Left lobe of liver (tissue), 2 donors: Measurements from ENCODE around the gene CIDEC. TPM values are rescaled to one million over a fixed set of nuclear protein-coding genes. Genes with fewer than 3 reads are reported as not detected.
"Not testable (repeated sequence)": the region's sequence is repeated elsewhere in the genome, so short reads cannot be mapped to it uniquely, and the experiment has no call there.

Experiments
- ATAC-seq: fragments of 200-7000 bp; cut with Tn5 transposase; one replicate; pipeline ENCODE4 v1.9.1; 2020; ENCODE audit warnings: mild to moderate bottlenecking, moderate library complexity
- DNase-seq: peaks from one replicate; pipeline ENCODE4 v3.0.0-alpha.2; 2020; ENCODE audit warnings: low spot score
- total RNA-seq: library from RNA; stranded (reverse); gene quantifications from one replicate; pipeline ENCODE4 v1.2.1, GENCODE V29; 2021
- donor health status: DM: no; HTN: no; CAD: no; lungs with moderate emphysema.
- donor health status: DM: no; HTN: yes; CAD: no.

CIDEC gene
- total RNA-seq, 1 donor from 2014 or later = 0.83 TPM

DNA sequence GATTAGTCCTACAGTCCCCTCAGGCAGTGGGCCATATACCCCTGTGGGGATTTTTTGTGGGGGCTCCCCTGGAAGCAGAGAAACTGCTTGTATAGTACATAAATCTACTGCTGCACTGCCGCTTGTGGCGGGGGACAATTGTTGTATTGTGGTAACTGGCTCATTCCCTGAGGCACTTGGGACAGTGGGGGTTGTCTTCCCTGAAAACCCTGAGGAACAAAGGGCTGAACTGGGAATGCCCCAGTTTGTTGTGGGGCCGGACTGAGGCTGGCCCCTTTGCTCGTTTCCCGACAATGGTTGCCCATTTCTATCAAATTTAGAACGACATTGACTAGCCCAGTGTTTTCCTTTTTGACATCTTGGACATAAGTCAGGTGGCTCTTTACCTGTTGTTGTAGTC lies 28.7 kb downstream of the CIDEC start:
- ATAC-seq, DNase-seq: not testable (repeated sequence)

- not testable (repeated sequence) for ATAC-seq
These were observed 31.2 kb downstream of the CIDEC start for GRCh38 chr3:9848860-9849259.

GRCh38 chr3:9847870-9848269 lies 32.2 kb downstream of the CIDEC start:
- ATAC-seq, DNase-seq: not testable (repeated sequence)

More at GRCh38 chr3:9848860-9849259, 31.2 kb downstream of the CIDEC start:
- DNase-seq = not testable (repeated sequence)

GRCh38 chr3:9846931-9847488 lies 33.0 kb downstream of the CIDEC start:
- ATAC-seq (no peak), DNase-seq (no peak)

DNA sequence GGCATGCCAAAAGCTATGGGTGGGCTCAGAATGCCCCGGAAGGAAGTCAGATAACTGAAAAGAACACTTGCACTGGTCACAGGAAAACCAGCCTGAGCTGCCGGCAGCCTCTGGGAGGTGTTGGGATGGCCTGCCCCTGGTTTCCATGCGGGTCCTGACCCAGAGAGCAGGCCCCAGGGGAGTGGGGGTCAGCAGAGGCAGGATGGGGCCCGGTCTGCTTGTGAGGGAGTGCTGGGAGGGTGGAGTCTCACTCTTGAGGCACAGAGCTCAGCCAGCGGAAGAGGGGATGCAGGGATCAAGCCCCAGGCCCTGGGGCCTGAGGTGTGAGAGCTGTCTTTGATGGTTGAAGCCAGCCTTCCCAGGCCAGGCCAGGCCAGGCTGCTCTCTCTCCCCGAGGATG lies 33.8 kb downstream of the CIDEC start:
- no peak for ATAC-seq
- DNase-seq = no peak

- peak; percentile 99 for DNase-seq
- ATAC-seq = peak; percentile 99
These were observed 36.2 kb downstream of the CIDEC start, which contains the start of gene RPUSD3 for GRCh38 chr3:9843715-9844438. RPUSD3 (minus strand) TSS chr3:9844008; CDS start chr3:9843990, 18 bp downstream.

DNA sequence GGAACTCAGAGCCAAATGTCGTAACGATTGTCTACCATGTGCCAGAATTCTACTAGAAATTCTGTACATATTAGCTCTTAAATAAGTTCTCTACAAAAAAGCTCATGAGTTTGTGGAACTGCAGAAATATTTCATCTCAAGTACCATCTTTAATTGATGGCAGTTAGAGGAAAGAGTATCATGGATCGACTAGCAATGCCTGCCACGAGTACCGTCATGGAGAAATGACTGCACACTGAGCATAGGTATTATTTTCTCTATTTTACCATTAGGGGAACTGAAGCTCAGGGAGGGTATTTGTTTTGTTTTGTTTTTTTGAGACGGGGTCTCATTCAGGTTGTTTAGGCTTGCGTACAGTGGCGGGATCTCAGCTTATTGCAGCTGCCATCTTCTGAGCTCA lies 39.0 kb downstream of the CIDEC start:
- ATAC-seq = no peak

DNA sequence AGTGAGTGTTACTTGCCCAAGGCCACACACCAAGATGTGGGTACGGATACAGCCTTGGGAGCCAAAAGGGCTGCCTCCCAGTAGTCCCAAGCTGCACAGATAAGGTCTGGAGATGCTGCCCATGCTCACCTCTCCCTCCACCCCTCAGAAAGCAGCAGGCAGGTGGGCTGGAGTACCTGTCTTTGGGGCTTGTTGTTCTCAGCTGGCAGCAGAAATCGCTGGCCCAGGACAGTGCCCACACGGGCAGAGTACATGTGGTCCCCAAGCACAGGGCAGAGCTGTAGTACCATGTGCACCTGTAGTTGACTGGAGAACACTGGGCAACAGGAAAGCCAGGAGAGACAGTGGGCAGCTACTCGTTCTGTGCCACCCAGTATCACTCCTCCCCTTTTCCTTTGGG lies 41.2 kb downstream of the CIDEC start:
- ATAC-seq (no peak), DNase-seq (no peak)

More for the DNA sequence above, 39.0 kb downstream of the CIDEC start:
- DNase-seq = no peak

GRCh38 chr3:9837701-9838582 lies 42.1 kb downstream of the CIDEC start:
- ATAC-seq = no peak
- no peak for DNase-seq

DNA sequence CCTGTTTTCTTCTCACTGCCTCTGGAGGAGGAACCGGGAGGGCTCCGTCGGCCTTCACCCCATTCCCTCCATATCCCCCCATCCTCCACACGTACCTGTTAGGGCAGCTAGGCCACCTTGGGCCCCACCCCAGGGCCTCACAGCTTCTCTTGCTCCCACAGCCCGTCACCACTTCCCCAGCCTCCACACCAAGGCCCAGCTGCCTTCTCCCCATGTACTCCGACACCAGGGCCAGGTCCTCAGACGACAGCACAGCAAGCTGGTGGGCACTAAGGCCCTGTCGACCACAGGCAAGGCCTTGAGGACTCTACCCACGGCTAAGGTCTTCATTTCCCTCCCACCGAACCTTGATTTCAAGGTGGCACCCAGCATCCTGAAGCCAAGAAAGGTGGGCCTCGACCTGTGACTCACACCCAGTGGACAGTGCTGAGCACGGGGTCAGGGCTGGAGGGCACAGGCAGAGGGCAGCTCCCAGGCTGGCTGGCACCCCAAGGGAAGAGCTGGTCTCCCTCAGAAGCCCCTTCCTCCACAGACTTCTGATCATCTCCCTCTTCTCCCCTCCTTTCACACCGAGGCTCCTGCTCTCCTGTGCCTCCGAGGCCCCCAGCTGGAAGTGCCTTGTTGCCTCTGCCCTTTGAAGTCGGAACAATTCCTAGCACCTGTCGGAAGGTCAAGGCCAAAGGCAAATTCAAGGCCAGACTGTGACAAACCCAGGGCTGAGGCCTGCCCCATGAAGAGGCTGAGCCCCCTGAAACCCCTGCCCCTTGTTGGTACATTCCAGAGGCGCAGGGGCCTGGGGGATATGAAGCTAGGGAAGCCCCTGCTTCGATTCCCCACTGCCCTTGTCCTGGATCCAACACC lies 45.3 kb downstream of the CIDEC start:
- DNase-seq (no peak), ATAC-seq (no peak)

GRCh38 chr3:9833078-9833477 lies 47.0 kb downstream of the CIDEC start:
- DNase-seq (no peak), ATAC-seq (no peak)

- ATAC-seq = no peak
- DNase-seq = no peak
These were observed 48.8 kb downstream of the CIDEC start for GRCh38 chr3:9831253-9831652.

DNA sequence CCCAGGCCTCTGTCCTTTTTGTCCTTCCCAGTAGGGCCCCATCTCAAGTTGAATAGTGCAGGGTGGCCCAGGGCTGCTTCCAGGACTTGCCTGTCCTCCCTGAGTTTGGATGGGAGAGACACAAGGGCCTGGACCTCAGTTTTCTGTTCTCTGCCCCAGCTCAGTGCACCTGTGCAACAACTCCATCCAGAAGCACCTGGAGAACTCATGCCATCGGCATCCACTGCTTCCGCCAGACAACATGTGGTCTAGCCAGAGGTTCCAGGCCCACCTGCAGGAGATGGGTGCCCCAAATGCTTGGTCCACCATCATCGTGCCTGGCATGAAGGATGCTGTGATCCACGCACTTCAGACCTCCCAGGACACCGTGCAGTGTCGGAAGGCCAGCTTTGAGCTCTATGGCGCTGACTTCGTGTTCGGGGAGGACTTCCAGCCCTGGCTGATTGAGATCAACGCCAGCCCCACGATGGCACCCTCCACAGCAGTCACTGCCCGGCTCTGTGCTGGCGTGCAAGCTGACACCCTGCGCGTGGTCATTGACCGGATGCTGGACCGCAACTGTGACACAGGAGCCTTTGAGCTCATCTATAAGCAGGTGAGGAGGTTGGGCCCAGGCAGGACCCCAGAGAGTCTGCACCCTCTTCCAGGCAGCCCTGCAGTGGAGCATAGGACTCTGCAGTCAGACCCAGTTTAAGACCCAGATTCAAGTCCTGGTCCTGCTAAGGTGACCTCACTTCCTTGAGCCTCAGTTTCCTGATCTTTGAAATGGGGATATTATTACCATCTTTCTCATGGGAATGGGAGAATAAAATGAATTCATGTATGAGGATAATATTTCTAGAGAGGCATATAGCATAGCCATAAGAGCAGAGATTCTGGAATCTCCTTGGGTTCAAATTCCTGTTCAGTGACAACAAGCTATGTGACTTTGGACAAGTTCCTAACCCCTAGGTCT lies 51.0 kb downstream of the CIDEC start:
- ATAC-seq (no peak), DNase-seq (no peak)

DNA sequence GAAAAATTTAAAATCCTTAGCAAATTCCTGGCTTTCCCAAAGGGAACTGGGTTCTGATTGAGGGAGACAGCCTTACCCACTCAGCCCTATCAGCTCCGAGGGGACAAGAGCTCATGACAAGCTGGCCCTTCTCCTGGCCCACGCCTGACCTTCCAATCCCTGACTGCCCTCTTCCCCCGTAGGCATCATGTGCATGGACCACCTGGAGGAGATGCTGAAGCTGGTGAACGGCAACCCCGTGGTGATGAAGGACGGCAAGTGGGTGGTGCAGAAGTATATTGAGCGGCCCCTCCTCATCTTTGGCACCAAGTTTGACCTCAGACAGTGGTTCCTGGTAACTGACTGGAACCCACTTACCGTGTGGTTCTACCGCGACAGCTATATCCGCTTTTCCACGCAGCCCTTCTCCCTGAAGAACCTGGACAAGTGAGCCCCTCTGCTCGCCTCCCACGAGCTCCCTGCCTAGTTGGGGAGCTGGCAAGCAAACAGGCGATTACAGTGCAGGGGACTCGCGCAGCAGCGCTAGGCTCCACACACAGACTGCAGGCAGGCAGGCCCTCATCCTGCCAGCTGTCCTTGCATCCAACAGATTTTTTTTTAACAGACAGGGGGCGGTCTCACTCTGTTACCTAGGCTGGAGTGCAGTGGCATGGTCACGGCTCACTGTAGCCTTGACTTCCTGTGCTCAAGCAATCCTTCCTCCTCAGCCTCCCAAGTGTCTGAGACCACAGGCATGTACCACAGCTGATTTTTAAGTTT lies 53.1 kb downstream of the CIDEC start:
- DNase-seq = no peak

DNA sequence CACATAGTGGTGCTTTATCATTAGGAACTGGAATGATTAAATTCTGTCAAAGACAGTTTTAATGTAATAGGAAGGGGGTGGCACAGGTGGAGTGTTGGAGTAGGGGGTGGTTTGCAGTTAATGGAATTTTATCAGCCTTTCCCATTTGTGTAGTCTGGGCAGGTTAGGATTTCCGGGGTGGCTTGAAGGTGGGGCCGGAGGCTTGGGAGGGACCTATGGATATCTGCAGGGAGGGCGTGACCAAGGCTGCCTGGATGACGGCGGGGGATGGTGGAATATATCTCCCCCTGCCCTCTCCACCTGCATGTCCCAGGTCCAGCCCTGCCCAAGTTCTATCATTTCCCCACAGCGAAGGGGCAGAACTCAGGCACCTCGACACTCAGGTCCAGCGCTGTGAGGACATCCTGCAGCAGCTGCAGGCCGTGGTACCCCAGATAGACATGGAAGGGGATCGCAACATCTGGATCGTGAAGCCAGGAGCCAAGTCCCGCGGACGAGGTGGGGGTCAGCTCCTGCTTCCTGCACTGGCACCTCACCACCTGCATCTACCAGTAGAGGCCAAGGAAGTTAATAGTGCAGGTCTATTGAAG lies 54.5 kb downstream of the CIDEC start:
- no peak for ATAC-seq

More for the DNA sequence above, 53.1 kb downstream of the CIDEC start:
- peak; percentile 62 for ATAC-seq

GRCh38 chr3:9820946-9821345 lies 59.1 kb downstream of the CIDEC start:
- DNase-seq = no peak
- ATAC-seq = peak; percentile 79

More for the DNA sequence above, 54.5 kb downstream of the CIDEC start:
- DNase-seq = no peak

- ATAC-seq = peak; percentile 11
- no peak for DNase-seq
These were observed 59.5 kb downstream of the CIDEC start for GRCh38 chr3:9820543-9820942.

DNA sequence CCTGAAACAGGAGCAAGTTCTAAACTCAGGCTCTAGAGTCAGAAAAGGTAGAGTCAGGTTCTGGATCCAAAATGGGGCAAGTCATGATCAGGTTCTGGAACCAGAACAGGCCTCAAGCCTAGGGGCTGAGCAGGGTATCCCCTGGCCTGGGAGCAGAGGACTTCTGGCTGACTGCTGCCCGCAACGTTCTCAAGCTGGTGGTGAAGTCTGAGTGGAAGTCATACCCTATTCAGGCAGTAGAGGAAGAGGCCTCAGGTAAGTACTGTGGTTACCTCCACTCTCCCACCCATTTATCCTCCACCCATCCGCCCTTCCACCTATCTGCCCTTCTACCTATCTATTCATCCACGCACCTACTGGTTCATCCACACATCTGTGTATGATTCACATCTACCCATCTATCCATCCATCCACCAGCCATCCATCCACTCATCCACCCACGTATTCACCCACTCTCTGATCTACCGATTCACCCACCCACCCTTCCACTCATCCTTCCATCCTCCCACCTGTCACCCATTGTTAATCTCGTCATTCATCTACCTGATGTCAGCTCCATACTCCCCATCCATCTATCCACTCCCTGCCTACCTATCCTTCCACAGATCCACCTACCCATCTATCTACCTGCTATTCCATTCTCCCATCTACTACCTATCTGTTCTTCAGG lies 61.3 kb downstream of the CIDEC start:
- ATAC-seq = no peak

More for the DNA sequence above, 61.3 kb downstream of the CIDEC start:
- no peak for DNase-seq
